NCI-H1048 (cell line): ENCODE data around the gene ABCG4.
"Not testable (repeated sequence)": the region's sequence is repeated elsewhere in the genome, so short reads cannot be mapped to it uniquely, and the experiment has no call there.

Experiments used
- DNase-seq: peaks from one replicate; lab custom pipeline; 2025; lab: John Stamatoyannopoulos, UW

ABCG4 gene

GRCh38 chr11:119184399-119184798 lies 35.5 kb downstream of the ABCG4 start:
- DNase-seq, result not testable (repeated sequence)

GRCh38 chr11:119185981-119186634 lies 37.3 kb downstream of the ABCG4 start:
- no peak for DNase-seq

GRCh38 chr11:119187123-119187892 lies 38.5 kb downstream of the ABCG4 start:
- DNase-seq, result no peak

GRCh38 chr11:119188067-119188466 lies 39.2 kb downstream of the ABCG4 start:
- DNase-seq, result no peak

- no peak for DNase-seq
Measured at GRCh38 chr11:119188887-119189286, 40.0 kb downstream of the ABCG4 start.

- DNase-seq, result no peak
Measured at GRCh38 chr11:119189393-119189792, 40.5 kb downstream of the ABCG4 start.

GRCh38 chr11:119190531-119190930 lies 41.7 kb downstream of the ABCG4 start:
- DNase-seq, result no peak

GRCh38 chr11:119191265-119191664 lies 42.4 kb downstream of the ABCG4 start:
- DNase-seq, result not testable (repeated sequence)

GRCh38 chr11:119192111-119192510 lies 43.3 kb downstream of the ABCG4 start:
- DNase-seq, result no peak

- no peak for DNase-seq
Measured at GRCh38 chr11:119193001-119193400, 44.1 kb downstream of the ABCG4 start.

GRCh38 chr11:119193626-119194025 lies 44.8 kb downstream of the ABCG4 start:
- no peak for DNase-seq

GRCh38 chr11:119194811-119195440 lies 46.1 kb downstream of the ABCG4 start:
- no peak for DNase-seq

- DNase-seq, result no peak
Measured at GRCh38 chr11:119195680-119196079, 46.8 kb downstream of the ABCG4 start.

- DNase-seq, result peak; percentile 16
Measured at GRCh38 chr11:119196833-119197483, 48.1 kb downstream of the ABCG4 start.

- no peak for DNase-seq
Measured at GRCh38 chr11:119198925-119199324, 50.1 kb downstream of the ABCG4 start.

GRCh38 chr11:119201236-119201635 lies 52.4 kb downstream of the ABCG4 start:
- not testable (repeated sequence) for DNase-seq

- DNase-seq, result no peak
Measured at GRCh38 chr11:119202554-119202953, 53.7 kb downstream of the ABCG4 start.

- DNase-seq, result no peak
Measured at GRCh38 chr11:119204066-119204465, 55.2 kb downstream of the ABCG4 start.

GRCh38 chr11:119205080-119205479 lies 56.2 kb downstream of the ABCG4 start:
- no peak for DNase-seq

- DNase-seq, result peak; percentile 81
Measured at GRCh38 chr11:119205574-119206510, 57.0 kb downstream of the ABCG4 start, which contains the start of gene CBL. Gene CBL (plus strand): TSS chr11:119206339. CDS start chr11:119206418, 79 bp downstream.
